ENCODE results near the gene ZNF302. TPM values are rescaled to one million over a fixed set of nuclear protein-coding genes. Genes with fewer than 3 reads are reported as not detected.

The ZNF302 gene
- total RNA-seq, 1 experiment from 2014 or later = 15.9 TPM

DNA sequence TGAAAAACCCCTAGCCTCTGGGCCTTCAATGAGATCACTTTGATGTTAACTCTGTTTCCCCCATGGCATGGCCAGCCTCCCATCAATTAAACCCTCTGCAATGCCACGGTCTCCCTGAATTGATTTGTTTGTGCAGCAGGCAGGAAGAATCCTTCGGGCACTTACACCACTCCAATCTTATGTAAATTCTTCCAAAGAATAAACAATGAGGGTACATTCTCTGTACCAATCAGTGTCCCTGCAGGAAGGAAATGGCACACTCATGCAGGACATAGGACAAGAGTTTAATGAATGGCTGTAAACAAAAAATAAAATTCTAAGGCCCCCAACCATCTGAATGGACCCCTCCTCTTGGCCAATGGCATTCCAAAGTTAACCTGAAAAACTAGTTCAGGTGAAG lies 22.7 kb upstream of the ZNF302 start:
- TF ChIP-seq, protein P1, sequence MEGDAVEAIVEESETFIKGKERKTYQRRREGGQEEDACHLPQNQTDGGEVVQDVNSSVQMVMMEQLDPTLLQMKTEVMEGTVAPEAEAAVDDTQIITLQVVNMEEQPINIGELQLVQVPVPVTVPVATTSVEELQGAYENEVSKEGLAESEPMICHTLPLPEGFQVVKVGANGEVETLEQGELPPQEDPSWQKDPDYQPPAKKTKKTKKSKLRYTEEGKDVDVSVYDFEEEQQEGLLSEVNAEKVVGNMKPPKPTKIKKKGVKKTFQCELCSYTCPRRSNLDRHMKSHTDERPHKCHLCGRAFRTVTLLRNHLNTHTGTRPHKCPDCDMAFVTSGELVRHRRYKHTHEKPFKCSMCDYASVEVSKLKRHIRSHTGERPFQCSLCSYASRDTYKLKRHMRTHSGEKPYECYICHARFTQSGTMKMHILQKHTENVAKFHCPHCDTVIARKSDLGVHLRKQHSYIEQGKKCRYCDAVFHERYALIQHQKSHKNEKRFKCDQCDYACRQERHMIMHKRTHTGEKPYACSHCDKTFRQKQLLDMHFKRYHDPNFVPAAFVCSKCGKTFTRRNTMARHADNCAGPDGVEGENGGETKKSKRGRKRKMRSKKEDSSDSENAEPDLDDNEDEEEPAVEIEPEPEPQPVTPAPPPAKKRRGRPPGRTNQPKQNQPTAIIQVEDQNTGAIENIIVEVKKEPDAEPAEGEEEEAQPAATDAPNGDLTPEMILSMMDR (conservative IDR thresholded peaks at IDR 0.05; ENCODE audit: low read depth, low read length) = no peak
- no peak for TF ChIP-seq EZH2 (IDR thresholded peaks at IDR 0.05; ENCODE audit: low read length, unreplicated experiment)
- TF ChIP-seq EZH2phosphoT487 (IDR thresholded peaks at IDR 0.05; ENCODE audit: borderline replicate concordance, low read length) = no peak
- H3K4me1 ChIP-seq (ENCODE audit: insufficient read depth, low read length) = 0 out of 2 replicates have a peak, but pooled peaks cover 2% of the 10 kb centered on the region
- no peak overlapping the region for H2AFZ ChIP-seq (ENCODE audit: low read length)
- POLR2A ChIA-PET (ENCODE audit: unreplicated experiment) = no interaction called here
- no peaks in the 10 kb centered on the region for H3K79me2 ChIP-seq (ENCODE audit: low read length)
- no peak overlapping the region for H3K9ac ChIP-seq (ENCODE audit: low read length)
- no peak overlapping the region for H3K4me3 ChIP-seq (ENCODE audit: low read length)
- no TSS peak for BruUV-seq (replicated peaks)
- no peak for DNase-seq
- no peaks in the 10 kb centered on the region for H3K9me3 ChIP-seq (ENCODE audit: low read length)
- ATAC-seq = no peak
- intact Hi-C loops (cut with micrococcal nuclease) = no loop called here
- H3K27ac ChIP-seq (ENCODE audit: low read length) = no peak overlapping the region
- H3K9me2 ChIP-seq (replicated peaks; ENCODE audit: low read length) = no peaks in the 10 kb centered on the region
- H3K4me2 ChIP-seq (ENCODE audit: low read length) = no peak overlapping the region
- H3K27me3 ChIP-seq (ENCODE audit: low read length) = no peaks in the 10 kb centered on the region
- no peaks in the 10 kb centered on the region for H3F3A ChIP-seq (ENCODE audit: low read length, unreplicated experiment)
- CTCF ChIA-PET = no interaction called here
- no peaks in the 10 kb centered on the region for H3K36me3 ChIP-seq (ENCODE audit: low read depth, low read length)
- H4K20me1 ChIP-seq (ENCODE audit: low read length) = no peaks in the 10 kb centered on the region

DNA sequence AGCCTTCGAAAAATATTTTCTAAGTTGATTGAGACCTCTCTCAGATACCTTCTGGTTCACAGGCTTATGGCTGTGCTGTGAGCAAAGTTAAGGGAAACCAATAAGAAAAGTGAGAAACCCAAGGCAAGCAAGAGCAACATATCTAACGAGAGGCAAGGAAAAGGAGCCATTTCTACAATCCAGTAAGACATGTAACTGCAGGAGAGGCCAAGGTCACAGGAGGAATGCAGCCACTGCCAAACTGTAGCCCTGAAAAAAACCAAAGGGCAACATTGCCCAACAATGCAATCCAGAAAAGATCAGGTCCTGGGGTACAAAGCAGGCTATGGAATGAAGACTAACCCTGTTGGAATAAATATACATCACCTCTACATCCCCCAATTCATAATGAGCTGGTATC lies 21.8 kb upstream of the ZNF302 start:
- Histone ChIP-seq H3K4me1 (ENCODE audit: insufficient read depth, low read length) (no peaks in the 10 kb centered on the region), H3K27me3 (ENCODE audit: low read length) (no peaks in the 10 kb centered on the region), H3F3A (ENCODE audit: low read length, unreplicated experiment) (no peaks in the 10 kb centered on the region), H3K36me3 (ENCODE audit: low read depth, low read length) (no peaks in the 10 kb centered on the region), H4K20me1 (ENCODE audit: low read length) (no peaks in the 10 kb centered on the region), H3K9me3 (ENCODE audit: low read length) (no peaks in the 10 kb centered on the region), H3K4me2 (ENCODE audit: low read length) (no peak overlapping the region), H3K9me2 (replicated peaks; ENCODE audit: low read length) (no peaks in the 10 kb centered on the region), H2AFZ (ENCODE audit: low read length) (no peak overlapping the region), H3K9ac (ENCODE audit: low read length) (no peak overlapping the region), H3K4me3 (ENCODE audit: low read length) (no peak overlapping the region), H3K79me2 (ENCODE audit: low read length) (no peaks in the 10 kb centered on the region), H3K27ac (ENCODE audit: low read length) (no peak overlapping the region)
- POLR2A ChIA-PET (ENCODE audit: unreplicated experiment) = no interaction called here
- DNase-seq = no peak
- BruUV-seq (replicated peaks) = no TSS peak
- ATAC-seq = no peak
- intact Hi-C loops (cut with micrococcal nuclease) = no loop called here
- TF ChIP-seq EZH2 (IDR thresholded peaks at IDR 0.05; ENCODE audit: low read length, unreplicated experiment) (no peak), EZH2phosphoT487 (IDR thresholded peaks at IDR 0.05; ENCODE audit: borderline replicate concordance, low read length) (no peak)
- TF ChIP-seq, protein P1 (conservative IDR thresholded peaks at IDR 0.05; ENCODE audit: low read depth, low read length) = no peak
- CTCF ChIA-PET = no interaction called here

DNA sequence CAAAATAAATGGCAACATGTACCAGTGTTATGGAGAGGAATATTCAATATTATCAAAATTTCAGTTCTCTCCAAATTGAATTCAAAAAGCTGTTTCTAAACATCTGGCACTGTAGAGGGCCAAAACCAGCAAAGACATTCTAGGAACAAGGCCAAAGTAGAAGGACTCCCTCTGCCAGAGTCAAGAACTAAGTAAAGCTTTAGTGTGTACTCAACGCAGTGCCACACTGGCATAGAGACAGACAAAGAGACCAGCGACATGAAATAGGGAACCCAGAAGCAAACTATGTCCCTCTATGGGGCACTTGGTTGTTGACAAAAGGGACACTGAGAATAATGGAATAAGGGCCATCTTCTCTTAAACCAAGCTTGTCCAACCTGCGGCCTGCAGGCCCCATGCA lies 16.1 kb upstream of the ZNF302 start:
- ATAC-seq = no peak
- Histone ChIP-seq H3K79me2 (ENCODE audit: low read length) (no peaks in the 10 kb centered on the region), H3K36me3 (ENCODE audit: low read depth, low read length) (no peaks in the 10 kb centered on the region), H2AFZ (ENCODE audit: low read length) (no peak overlapping the region), H3K4me3 (ENCODE audit: low read length) (no peak overlapping the region), H3K4me2 (ENCODE audit: low read length) (no peak overlapping the region), H3K9me2 (replicated peaks; ENCODE audit: low read length) (no peaks in the 10 kb centered on the region), H3K27ac (ENCODE audit: low read length) (no peak overlapping the region), H4K20me1 (ENCODE audit: low read length) (no peaks in the 10 kb centered on the region), H3K27me3 (ENCODE audit: low read length) (no peaks in the 10 kb centered on the region), H3F3A (ENCODE audit: low read length, unreplicated experiment) (no peaks in the 10 kb centered on the region), H3K9me3 (ENCODE audit: low read length) (no peaks in the 10 kb centered on the region), H3K4me1 (ENCODE audit: insufficient read depth, low read length) (no peaks in the 10 kb centered on the region), H3K9ac (ENCODE audit: low read length) (no peak overlapping the region)
- BruUV-seq (replicated peaks) = no TSS peak
- ChIA-PET POLR2A (ENCODE audit: unreplicated experiment) (no interaction called here), CTCF (no interaction called here)
- no peak for DNase-seq
- intact Hi-C loops (cut with micrococcal nuclease) = no loop called here
- TF ChIP-seq, protein P1 (conservative IDR thresholded peaks at IDR 0.05; ENCODE audit: low read depth, low read length) = no peak
- no peak for TF ChIP-seq EZH2phosphoT487 (IDR thresholded peaks at IDR 0.05; ENCODE audit: borderline replicate concordance, low read length)
- no peak for TF ChIP-seq EZH2 (IDR thresholded peaks at IDR 0.05; ENCODE audit: low read length, unreplicated experiment)

Measured in PC-3 (cell line).